Muscle layer of colon (tissue), 2 donors: ENCODE results near the gene SPDYC.

Experiments used
- H3K27ac ChIP-seq: one replicate; pipeline ENCODE4 v1.7.0; 2013; ENCODE audit warnings: low read depth, mild to moderate bottlenecking, low read length, moderate library complexity
- H3K27me3 ChIP-seq, 2 donors: one replicate each; pipeline ENCODE4 v1.7.0; 2013; ENCODE audit warnings: low read length in 2 of 2, mild to moderate bottlenecking in 2 of 2; ENCODE audit not compliant: insufficient read depth in 2 of 2, control insufficient read depth in 1 of 2
- H3K36me3 ChIP-seq: one replicate; pipeline ENCODE4 v1.7.0; 2013; ENCODE audit warnings: mild to moderate bottlenecking, low read length; ENCODE audit not compliant: insufficient read depth
- H3K4me1 ChIP-seq: one replicate; pipeline ENCODE4 v1.7.0; 2013; ENCODE audit warnings: mild to moderate bottlenecking, low read length; ENCODE audit not compliant: insufficient read depth
- H3K4me3 ChIP-seq, 2 donors: one replicate each; pipeline ENCODE4 v1.7.0; 2013; ENCODE audit warnings: low read length in 2 of 2, low read depth in 1 of 2, mild to moderate bottlenecking in 1 of 2, moderate library complexity in 1 of 2
- H3K9ac ChIP-seq: one replicate; pipeline ENCODE4 v1.7.0; 2013; ENCODE audit warnings: low read length
- H3K9me3 ChIP-seq: one replicate; pipeline ENCODE4 v1.7.0; 2013; ENCODE audit warnings: mild to moderate bottlenecking, low read length
- donor health status: abdominal sarcoma.
- donor health status: Adenocarcinoma of cecum.

The SPDYC gene

GRCh38 chr11:65211293-65212105 lies 41.5 kb downstream of the SPDYC start:
- Histone ChIP-seq H3K9me3 (no peaks in the 10 kb centered on the region), H3K36me3 (peaks cover 42% of the 10 kb centered on the region), H3K27me3 (no peaks in the 10 kb centered on the region), H3K4me3 (no peak overlapping the region), H3K4me1 (peaks cover 3% of the 10 kb centered on the region), H3K9ac (no peak overlapping the region), H3K27ac (no peak overlapping the region)

- H3K27ac ChIP-seq, result no peak overlapping the region
- peaks cover 37% of the 10 kb centered on the region for H3K36me3 ChIP-seq
- H3K4me3 ChIP-seq, result no peak overlapping the region
Measured at GRCh38 chr11:65212226-65212801, 42.3 kb downstream of the SPDYC start.

GRCh38 chr11:65213322-65214211 lies 43.5 kb downstream of the SPDYC start:
- H3K36me3 ChIP-seq, result peaks cover 31% of the 10 kb centered on the region
- H3K27ac ChIP-seq, result no peak overlapping the region
- no peaks in the 10 kb centered on the region for H3K27me3 ChIP-seq
- peaks cover 3% of the 10 kb centered on the region for H3K4me1 ChIP-seq
- H3K9me3 ChIP-seq, result no peaks in the 10 kb centered on the region
- H3K4me3 ChIP-seq, result no peak overlapping the region
- no peak overlapping the region for H3K9ac ChIP-seq

More at GRCh38 chr11:65212226-65212801, 42.3 kb downstream of the SPDYC start:
- H3K9ac ChIP-seq, result no peak overlapping the region
- peaks cover 3% of the 10 kb centered on the region for H3K4me1 ChIP-seq
- H3K9me3 ChIP-seq, result no peaks in the 10 kb centered on the region
- H3K27me3 ChIP-seq, result no peaks in the 10 kb centered on the region

DNA sequence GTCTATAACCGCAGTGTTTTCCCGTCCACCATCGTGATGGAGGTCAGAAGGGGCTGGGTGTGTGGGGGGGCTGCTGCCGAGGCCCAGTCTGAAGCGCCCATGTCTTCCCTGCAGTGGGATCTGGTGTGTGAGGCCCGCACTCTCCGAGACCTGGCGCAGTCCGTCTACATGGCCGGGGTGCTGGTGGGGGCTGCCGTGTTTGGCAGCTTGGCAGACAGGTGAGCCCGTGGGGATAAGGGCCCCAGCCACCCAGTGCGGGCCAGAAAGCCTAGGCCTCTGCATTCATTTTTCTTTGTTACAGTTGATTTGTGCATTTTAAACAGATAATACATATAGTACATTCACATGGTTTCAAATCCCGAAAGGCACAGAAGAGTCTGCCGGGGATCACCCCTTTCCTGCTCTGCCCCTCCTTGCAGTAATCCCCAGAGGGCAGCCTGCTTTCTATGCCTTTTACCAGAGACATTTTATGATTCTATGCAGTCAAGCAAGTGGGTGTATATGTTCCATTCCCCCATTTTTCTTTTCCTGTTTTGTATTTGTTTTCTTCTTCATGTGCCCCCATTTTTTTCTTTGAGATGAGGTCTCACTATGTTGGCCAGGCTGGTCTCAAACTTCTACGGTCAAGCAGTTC lies 44.3 kb downstream of the SPDYC start:
- Histone ChIP-seq H3K9ac (no peak overlapping the region), H3K27ac (no peak overlapping the region), H3K4me3 (no peak overlapping the region), H3K36me3 (peaks cover 23% of the 10 kb centered on the region), H3K27me3 (no peaks in the 10 kb centered on the region), H3K9me3 (no peaks in the 10 kb centered on the region), H3K4me1 (peaks cover 3% of the 10 kb centered on the region)

- H3K36me3 ChIP-seq, result peaks cover 11% of the 10 kb centered on the region
- H3K4me1 ChIP-seq, result peaks cover 3% of the 10 kb centered on the region
- no peak overlapping the region for H3K4me3 ChIP-seq
- H3K9ac ChIP-seq, result no peak overlapping the region
- no peak overlapping the region for H3K27ac ChIP-seq
- no peaks in the 10 kb centered on the region for H3K9me3 ChIP-seq
- no peaks in the 10 kb centered on the region for H3K27me3 ChIP-seq
Measured at GRCh38 chr11:65215441-65216076, 45.5 kb downstream of the SPDYC start.

GRCh38 chr11:65216830-65217229 lies 46.8 kb downstream of the SPDYC start:
- Histone ChIP-seq H3K9ac (no peak overlapping the region), H3K4me1 (peaks cover 3% of the 10 kb centered on the region), H3K27ac (no peak overlapping the region), H3K36me3 (no peaks in the 10 kb centered on the region), H3K27me3 (no peaks in the 10 kb centered on the region), H3K4me3 (no peak overlapping the region), H3K9me3 (no peaks in the 10 kb centered on the region)

DNA sequence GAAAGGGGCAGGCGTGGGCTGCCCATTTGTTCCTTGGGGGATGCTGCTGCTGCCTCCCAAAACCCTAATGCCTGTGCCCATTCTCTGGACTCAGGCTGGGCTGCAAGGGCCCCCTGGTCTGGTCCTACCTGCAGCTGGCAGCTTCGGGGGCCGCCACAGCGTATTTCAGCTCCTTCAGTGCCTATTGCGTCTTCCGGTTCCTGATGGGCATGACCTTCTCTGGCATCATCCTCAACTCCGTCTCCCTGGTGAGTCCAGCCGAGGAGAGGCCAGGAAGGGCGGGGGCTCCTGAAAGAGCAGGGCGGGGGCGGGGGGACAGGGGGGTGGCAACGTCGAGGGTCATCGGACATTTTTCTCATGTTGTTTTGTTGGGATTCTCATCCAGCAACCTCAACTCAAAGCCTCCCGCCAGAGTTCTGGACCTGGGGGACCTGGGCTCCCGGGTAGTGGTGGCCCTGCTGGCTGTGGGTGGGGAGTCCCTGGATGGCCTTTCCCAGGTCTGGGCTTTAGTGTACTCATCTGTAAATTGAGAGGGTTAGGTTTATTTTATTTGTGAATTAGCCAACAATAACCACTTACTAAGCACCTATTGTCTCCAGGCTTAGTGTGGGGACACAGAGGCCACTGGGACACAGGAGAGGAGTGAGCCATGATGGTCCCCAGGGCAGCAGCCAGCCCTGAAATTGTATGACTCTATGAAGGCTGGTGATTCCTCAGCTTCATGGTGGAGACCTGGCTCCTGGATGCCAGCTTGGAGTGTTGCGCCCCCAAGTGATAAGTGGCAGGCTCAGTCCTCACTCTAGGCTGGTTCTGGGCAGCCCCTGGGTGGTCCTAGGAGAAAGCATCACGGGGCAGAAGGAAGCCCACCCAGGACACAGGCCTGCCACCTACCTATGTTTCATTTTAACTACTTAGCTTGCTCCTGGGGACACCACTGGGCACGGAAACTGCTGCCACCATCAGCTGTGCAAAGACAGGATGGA lies 47.7 kb downstream of the SPDYC start:
- Histone ChIP-seq H3K27me3 (no peaks in the 10 kb centered on the region), H3K9ac (no peak overlapping the region), H3K36me3 (no peaks in the 10 kb centered on the region), H3K9me3 (no peaks in the 10 kb centered on the region), H3K27ac (no peak overlapping the region), H3K4me3 (no peak overlapping the region), H3K4me1 (peaks cover 3% of the 10 kb centered on the region)

- H3K9me3 ChIP-seq, result no peaks in the 10 kb centered on the region
- no peak overlapping the region for H3K4me3 ChIP-seq
- H3K9ac ChIP-seq, result no peak overlapping the region
- no peaks in the 10 kb centered on the region for H3K36me3 ChIP-seq
- H3K27ac ChIP-seq, result no peak overlapping the region
- peaks cover 1% of the 10 kb centered on the region for H3K4me1 ChIP-seq
- no peaks in the 10 kb centered on the region for H3K27me3 ChIP-seq
Measured at GRCh38 chr11:65218446-65218845, 48.4 kb downstream of the SPDYC start.

- Histone ChIP-seq H3K9me3 (no peaks in the 10 kb centered on the region), H3K27ac (no peak overlapping the region), H3K4me1 (peaks cover under 1% of the 10 kb centered on the region)
Measured at GRCh38 chr11:65219930-65220213, 49.8 kb downstream of the SPDYC start.

DNA sequence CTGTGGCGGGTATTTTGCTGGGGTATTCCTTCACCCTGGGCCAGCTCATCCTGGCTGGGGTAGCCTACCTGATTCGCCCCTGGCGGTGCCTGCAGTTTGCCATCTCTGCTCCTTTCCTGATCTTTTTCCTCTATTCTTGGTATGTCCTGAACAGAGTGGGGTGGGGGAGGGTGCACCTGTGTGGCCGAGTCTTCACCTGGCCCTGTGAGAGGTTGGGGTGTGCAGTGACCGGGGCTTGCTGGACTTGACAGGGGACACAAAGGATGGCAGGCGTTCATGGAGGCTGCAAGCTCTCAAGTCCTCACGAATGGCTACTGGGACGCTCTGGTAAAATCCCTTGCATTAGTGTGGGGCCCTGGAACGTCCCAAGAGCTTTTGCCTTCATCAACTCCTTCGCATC lies 51.0 kb downstream of the SPDYC start:
- H3K9ac ChIP-seq, result no peak overlapping the region
- no peak overlapping the region for H3K27ac ChIP-seq
- H3K4me3 ChIP-seq, result no peak overlapping the region
- peaks cover 10% of the 10 kb centered on the region for H3K4me1 ChIP-seq
- H3K36me3 ChIP-seq, result no peaks in the 10 kb centered on the region
- H3K27me3 ChIP-seq, result no peaks in the 10 kb centered on the region
- H3K9me3 ChIP-seq, result no peaks in the 10 kb centered on the region

More at GRCh38 chr11:65219930-65220213, 49.8 kb downstream of the SPDYC start:
- H3K27me3 ChIP-seq, result no peaks in the 10 kb centered on the region
- no peaks in the 10 kb centered on the region for H3K36me3 ChIP-seq
- H3K4me3 ChIP-seq, result no peak overlapping the region
- no peak overlapping the region for H3K9ac ChIP-seq
